C4-2B (cell line): Measurements from ENCODE around the gene CST3.

ENCODE experiments used
- H3K27ac ChIP-seq: fragments of 450-650 bp; 2 replicates; pipeline ENCODE4 v1.5.1; 2017
- CTCF ChIP-seq: fragments of 450-650 bp; conservative IDR thresholded peaks from 2 replicates; pipeline ENCODE4 v1.5.1; 2017; ENCODE audit warnings: mild to moderate bottlenecking
- ZFX ChIP-seq: fragments of 450-650 bp; IDR thresholded peaks from 2 replicates; pipeline ENCODE4 v1.6.1; 2017

Gene CST3

GRCh38 chr20:23649830-23650417 is 12.2 kb upstream of the CST3 start:
- no peak overlapping the region for H3K27ac ChIP-seq
- TF ChIP-seq CTCF, result no peak
- no peak for TF ChIP-seq ZFX

- TF ChIP-seq ZFX, result no peak
- no peak overlapping the region for H3K27ac ChIP-seq
Measured at GRCh38 chr20:23649242-23649641, 11.5 kb upstream of the CST3 start.

GRCh38 chr20:23647346-23647745 is 9.6 kb upstream of the CST3 start:
- no peak for TF ChIP-seq CTCF
- TF ChIP-seq ZFX, result no peak
- H3K27ac ChIP-seq, result no peak overlapping the region

GRCh38 chr20:23646106-23646873 is 8.5 kb upstream of the CST3 start:
- TF ChIP-seq ZFX, result no peak
- no peak for TF ChIP-seq CTCF

GRCh38 chr20:23645575-23645974 is 7.8 kb upstream of the CST3 start:
- H3K27ac ChIP-seq, result no peak overlapping the region
- TF ChIP-seq ZFX (no peak), CTCF (no peak)

More at GRCh38 chr20:23646106-23646873, 8.5 kb upstream of the CST3 start:
- no peak overlapping the region for H3K27ac ChIP-seq

GRCh38 chr20:23644164-23644563 is 6.4 kb upstream of the CST3 start:
- TF ChIP-seq ZFX (no peak), CTCF (no peak)

GRCh38 chr20:23643659-23644058 is 5.9 kb upstream of the CST3 start:
- no peak for TF ChIP-seq CTCF
- no peak for TF ChIP-seq ZFX
- no peak overlapping the region for H3K27ac ChIP-seq

More at GRCh38 chr20:23644164-23644563, 6.4 kb upstream of the CST3 start:
- H3K27ac ChIP-seq, result no peak overlapping the region
